Measurements from ENCODE around the gene APBB1IP.

- TF ChIP-seq CTCF (IDR thresholded peaks at IDR 0.05) (no peak), NR1H2 (CRISPR knock-in tag; IDR thresholded peaks at IDR 0.05) (no peak), JUN (CRISPR knock-in tag; IDR thresholded peaks at IDR 0.05) (no peak), FOXP1 (CRISPR knock-in tag; IDR thresholded peaks at IDR 0.05; ENCODE audit: borderline replicate concordance) (no peak), NFE2L1 (CRISPR knock-in tag; IDR thresholded peaks at IDR 0.05) (no peak), USF1 (CRISPR knock-in tag; IDR thresholded peaks at IDR 0.05) (no peak), CREB1 (CRISPR knock-in tag; IDR thresholded peaks at IDR 0.05) (no peak), EMX1 (CRISPR knock-in tag; IDR thresholded peaks at IDR 0.05) (no peak)
These were observed 13.8 kb downstream of the APBB1IP start for GRCh38 chr10:26451903-26452302.
